Cerebellar nuclear complex (tissue), 1 donor: ENCODE measurements around the gene MARK3.

Source experiments
- DNase-seq, 2 experiments: peaks; one replicate each; lab custom pipeline; 2025; lab: John Stamatoyannopoulos, UW

Gene MARK3

GRCh38 chr14:103538291-103539055 is 153.3 kb downstream of the MARK3 start:
- DNase-seq: no peak

- no peak for DNase-seq
Measured at GRCh38 chr14:103539056-103539825, 154.0 kb downstream of the MARK3 start.

- no peak for DNase-seq
Measured at GRCh38 chr14:103540821-103541708, 155.8 kb downstream of the MARK3 start.

DNA sequence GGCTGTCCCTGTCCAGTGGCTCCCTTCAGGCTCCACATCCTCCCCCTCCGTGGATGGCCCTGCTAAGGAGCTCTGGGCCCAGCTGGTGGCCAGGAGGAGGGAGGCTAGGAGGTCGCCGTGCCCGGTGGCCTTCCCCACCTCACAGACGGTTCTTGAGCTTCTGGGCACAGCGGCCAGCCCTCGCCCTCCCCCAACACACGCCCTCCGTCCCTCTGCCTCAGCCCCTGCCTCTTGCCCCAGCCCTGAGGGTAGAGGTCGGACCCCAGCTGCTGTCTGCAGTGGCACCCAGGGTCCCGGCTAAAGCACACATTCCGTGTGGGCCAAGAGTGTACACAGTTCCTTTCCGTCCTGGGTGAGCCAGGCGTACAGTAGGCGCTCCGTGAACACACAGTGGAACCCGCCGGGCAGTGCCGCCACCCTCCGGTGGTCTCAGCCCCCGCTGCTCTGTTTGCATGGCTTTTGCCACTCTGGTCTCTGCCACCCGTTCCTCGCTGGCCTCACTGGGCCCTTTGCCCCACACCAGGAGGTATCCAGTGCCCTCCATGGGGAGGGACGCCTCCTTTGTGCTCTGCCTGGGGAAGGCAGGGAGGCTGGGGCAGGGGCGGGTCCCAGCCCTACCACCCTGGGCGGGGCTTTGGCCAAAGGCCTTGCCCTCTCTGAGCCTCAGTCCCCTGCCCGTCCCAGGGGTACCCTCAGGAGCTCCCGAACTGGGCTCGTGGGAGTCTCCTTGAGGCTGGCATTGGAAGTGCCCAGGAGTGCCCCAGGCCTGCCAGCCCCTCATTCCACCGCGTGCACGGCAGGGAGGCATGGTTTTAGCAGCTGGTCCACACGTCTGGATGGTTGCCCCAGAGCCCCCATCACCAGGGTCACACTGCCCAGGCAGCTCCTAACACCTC is 156.7 kb downstream of the MARK3 start:
- DNase-seq: no peak

- DNase-seq: no peak
Measured at GRCh38 chr14:103542605-103543088, 157.4 kb downstream of the MARK3 start.

DNA sequence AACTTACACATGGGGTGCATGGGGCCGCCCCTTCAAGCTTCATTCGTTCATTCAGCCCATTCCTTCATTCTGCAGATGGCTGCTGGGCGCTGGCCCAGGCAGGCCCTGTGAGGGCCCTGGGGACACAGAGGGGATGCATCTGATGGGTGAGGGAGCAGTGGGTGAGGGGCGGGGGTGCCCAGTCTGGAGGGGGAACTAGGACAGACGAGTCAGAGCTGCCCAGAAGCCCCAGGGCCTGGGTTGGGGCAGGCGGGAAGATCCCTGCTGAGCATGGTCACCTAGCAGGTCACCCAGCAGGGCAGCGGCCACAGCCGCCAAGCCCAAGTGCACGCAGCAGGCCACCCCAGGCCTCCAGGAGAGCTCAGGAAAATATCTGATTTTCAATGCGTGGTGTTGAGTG is 157.9 kb downstream of the MARK3 start:
- DNase-seq: no peak

GRCh38 chr14:103543721-103544387 is 158.6 kb downstream of the MARK3 start:
- DNase-seq: no peak

DNA sequence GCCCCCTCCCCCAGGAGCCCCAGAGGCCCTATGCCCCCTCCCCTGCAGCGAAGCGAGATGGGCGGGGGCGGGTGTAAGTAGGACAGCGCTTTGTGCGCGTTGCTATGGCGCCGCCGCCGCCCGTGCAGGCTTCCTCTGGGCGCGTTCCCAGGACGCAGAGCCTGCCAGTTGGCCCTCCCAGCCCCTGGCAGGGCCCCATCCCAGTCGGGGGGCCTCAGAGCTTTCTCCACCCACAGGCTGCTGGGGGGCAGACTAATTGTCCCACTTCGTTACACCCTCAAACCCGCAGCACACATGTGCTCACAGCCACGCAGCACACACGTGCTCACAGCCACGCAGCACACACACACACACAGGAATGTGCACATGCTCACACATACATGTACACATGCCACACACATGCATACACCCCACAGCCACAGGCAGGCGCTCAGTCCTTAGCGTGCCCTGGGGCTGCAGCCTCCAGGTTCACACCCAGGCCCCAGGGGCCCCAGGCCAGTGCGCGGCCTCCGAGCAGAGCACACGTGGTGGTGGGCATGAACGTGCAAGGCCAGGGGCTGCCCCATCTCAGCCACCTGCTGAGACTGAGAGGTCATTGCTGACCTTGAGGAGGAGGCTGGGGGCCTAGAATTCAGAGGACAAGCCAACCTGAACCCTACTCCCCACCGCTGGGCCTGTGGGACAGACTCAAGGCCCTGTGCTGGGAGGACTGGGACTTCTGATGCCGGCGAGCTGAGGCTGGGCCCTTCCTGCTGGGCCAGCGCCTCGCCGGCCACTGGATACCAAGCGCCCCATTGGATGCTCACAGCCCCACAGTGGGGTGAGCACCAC is 159.4 kb downstream of the MARK3 start:
- peak; percentile 13 to 69 for DNase-seq

DNA sequence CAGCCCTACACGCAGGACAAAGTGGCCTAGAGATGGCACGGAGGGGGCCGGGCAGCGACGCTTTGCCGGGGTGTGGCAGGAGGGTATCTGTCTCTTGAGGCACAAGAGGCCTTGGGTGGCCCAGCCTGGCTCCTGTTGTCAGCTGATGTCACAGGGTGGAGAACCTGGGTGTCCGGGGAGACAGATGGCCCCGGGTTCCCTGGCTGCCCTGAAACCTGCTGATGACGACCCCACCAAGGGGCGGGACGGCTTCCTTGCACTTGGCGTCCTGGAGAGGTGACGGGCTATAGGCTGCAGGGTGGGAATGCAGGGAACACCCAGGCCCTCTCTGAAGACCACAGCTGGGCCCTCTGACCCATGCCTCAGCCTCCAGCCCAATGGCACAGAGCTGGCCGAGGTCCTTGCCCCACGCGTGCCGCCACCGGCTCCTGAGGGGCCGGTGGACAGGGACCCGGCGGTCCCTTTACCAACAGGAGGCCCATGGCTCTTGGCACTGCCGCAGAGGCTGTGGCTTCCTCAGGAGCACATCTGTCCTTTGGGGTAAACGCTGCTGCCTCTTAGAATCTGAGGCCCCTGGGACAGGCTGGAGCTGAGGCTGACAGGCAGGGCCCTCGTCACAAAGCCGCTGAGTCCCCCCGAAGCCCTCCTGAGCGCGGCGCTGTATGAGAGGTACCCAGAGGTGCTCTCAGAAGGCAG is 160.2 kb downstream of the MARK3 start:
- no peak for DNase-seq

DNA sequence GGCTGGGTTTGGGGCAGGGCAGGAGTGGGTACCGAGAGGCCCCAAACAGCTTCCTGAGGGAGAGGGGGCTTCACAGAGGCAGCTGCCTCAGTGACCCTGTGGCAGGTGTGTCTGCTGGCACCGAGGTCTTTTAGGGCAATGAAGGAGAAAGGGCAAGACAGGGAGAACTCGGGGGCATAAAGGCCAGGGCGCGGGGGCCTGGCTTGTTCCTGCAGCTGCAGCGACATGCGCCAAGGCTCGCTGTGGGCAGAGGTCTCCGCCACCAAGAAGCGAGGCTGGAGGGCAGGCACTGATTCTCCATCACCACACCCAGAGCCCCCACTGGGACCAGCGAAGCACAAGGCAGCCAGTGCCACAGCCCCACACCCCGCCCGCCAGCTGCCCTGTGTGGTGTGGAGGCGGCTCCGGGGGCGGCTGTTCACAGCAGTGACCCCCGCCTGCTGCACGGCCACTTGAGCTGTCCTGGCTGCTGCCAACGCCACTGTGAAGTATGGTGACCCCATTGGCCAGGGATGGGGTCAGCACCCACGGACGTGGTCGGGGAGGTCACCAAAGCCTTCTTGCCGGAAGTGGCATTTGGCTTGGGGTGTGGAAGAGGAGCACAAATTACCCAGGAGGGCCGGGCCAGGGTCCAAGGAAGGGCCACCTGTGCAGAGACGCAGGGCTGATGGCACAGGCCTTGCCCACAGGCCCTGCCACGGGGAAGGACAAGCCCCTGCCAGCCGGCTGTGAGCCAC is 160.9 kb downstream of the MARK3 start:
- peak in 1 of 2 experiments; percentile 78 for DNase-seq

GRCh38 chr14:103546652-103547454 is 161.6 kb downstream of the MARK3 start:
- peak; percentile 63 to 87 for DNase-seq

DNA sequence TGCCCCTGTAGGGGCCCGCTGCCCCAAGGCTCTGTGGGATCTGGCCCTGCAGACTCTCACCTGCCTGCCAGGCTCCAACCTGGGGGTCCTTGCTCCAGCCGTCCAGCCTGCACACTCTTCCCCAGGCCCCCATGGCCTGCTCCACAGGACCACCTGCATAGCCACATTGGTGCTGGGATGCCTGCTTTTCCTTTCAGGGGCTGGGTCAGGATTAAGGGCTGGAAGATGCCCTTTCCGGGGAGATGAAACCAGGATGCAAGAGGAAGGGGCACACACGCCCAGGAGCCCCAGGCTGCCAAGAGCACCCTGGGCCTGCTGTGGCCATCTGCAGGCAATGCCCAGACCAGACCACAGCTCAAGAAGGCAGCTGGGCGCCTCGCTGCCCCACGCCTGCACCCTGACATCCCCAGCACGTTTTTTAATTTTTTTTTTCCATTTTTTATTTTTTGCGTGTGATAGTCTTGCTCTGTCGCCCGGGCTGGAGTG is 162.3 kb downstream of the MARK3 start:
- no peak for DNase-seq

GRCh38 chr14:103547941-103548462 is 162.8 kb downstream of the MARK3 start:
- DNase-seq: no peak

DNA sequence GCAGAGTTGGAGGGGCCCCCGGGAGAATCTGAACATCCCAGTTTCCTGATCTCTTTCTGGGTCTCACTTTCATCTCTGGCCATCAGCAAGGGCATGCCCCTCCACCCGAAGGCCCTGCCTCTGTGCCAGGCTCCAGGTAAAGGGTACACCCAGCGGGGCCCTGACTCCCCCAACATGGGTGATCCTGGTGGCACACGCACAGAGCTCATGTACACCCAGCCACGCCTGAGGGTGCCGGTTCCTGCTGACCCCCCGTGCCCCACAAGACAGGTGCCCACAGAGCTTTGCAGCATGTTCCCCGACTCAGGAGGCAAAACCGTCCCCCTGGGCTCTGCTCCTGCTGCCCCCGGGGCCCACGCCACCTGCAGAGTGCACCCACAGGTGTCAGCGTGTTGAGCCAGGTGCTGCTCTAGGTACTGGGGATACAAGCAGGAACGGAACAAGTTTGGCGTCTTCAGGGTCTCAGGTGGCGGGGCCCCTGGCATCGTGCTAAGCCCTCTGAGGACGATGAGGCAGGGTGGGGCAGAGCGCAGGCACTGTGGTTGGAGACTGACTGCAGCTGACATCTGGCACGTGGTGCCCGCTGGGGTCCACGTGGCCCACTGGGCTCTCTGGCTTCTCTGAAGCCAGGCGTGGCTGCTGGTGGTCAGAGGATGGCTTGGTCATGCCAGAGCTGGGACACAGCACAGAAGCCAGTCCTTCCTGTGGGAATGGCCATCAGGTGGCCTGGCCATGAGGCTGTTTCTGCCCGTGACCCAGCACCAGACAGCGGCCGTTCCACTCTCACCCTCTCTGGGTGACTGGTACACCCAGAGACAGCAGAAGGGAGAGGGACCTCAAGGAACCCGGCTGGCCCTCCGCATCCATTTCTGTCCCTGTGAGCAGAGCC is 163.5 kb downstream of the MARK3 start:
- DNase-seq: no peak

DNA sequence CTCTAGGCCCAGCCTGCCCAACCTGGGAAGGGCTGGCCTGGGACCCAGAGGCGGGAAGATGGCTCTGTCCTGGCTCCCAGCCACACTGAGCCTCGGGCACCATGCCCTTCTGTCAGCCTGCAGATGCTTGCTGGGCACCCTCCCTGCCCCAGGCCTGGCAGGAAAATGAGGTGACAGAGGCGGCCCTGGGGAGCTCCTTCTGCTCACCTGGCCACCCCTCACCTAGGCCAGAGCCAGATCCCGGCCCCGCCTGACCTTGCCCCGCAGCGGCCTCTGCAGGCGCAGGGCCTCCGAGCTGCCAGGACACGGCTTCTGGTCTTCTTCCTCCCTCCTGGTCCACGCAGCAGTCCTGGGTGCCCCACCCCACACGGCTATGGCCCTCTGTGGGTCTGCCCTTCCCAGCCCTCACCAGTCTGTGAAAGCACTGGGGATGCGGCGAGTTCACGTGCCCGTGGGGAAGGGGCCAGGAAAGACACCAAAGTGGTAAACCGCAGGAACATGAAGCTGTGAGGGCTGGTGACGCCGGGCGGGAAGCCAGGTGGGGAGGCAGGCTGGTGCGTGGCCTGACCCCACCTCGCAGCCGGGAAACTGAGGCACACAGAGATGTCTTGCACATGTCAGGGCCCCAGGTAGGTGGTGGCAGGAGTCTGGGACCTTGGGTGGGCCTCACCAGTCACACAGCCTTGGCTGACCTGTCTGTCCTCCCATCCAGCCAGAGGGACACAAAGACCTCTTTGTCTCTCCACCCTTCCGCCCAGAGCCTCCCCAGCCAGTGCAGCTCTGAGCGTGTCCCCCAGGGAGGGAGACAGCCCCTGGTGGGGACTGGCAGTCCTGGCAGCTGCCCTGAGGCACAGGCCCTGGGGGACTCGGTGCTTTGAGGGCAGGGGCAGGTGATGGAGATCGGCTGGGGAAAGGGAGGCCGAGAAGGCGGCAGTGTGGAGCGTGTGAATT is 164.4 kb downstream of the MARK3 start:
- DNase-seq: peak in 1 of 2 experiments; percentile 62
